OCI-LY1 (cell line): ENCODE results near the gene NCKAP5L.

Source experiments
- H2AFZ ChIP-seq: fragments of 200-600 bp; sonication (generic), shearing (Covaris generic); 2 replicates; pipeline ENCODE4 v1.6.0; 2014; ENCODE audit warnings: antibody characterized with exemption, mild to moderate bottlenecking, low read length
- H3F3A ChIP-seq: fragments of 200-600 bp; sonication (generic), shearing (Covaris generic); 2 replicates; pipeline ENCODE4 v1.6.0; 2014; ENCODE audit warnings: mild to moderate bottlenecking, antibody characterized with exemption, low read length, moderate library complexity; ENCODE audit not compliant: insufficient read depth
- H3K27ac ChIP-seq: fragments of 200-600 bp; sonication (generic); 2 replicates; pipeline ENCODE4 v1.5.1; 2014; ENCODE audit warnings: low read length, mixed run types, mild to moderate bottlenecking, low read depth; ENCODE audit not compliant: poor library complexity, severe bottlenecking
- H3K27me3 ChIP-seq: fragments of 200-600 bp; sonication (generic); 2 replicates; pipeline ENCODE4 v1.6.0; 2014; ENCODE audit warnings: antibody characterized with exemption, mild to moderate bottlenecking, low read length, moderate library complexity; ENCODE audit not compliant: insufficient read depth
- H3K36me3 ChIP-seq: fragments of 200-600 bp; sonication (generic); 2 replicates; pipeline ENCODE4 v1.6.1; 2014; ENCODE audit warnings: mild to moderate bottlenecking, antibody characterized with exemption, low read length, moderate library complexity, mixed read lengths; ENCODE audit not compliant: insufficient read depth
- H3K4me1 ChIP-seq: fragments of 200-600 bp; sonication (generic); 2 replicates; pipeline ENCODE4 v1.5.1; 2014; ENCODE audit warnings: mild to moderate bottlenecking, low read length, moderate library complexity; ENCODE audit not compliant: insufficient read depth, severe bottlenecking
- H3K4me2 ChIP-seq: fragments of 200-600 bp; sonication (generic), shearing (Covaris generic); 2 replicates; pipeline ENCODE4 v1.6.1; 2014; ENCODE audit warnings: low read length
- H3K4me3 ChIP-seq: fragments of 200-600 bp; sonication (generic); 2 replicates; pipeline ENCODE4 v1.5.1; 2014; ENCODE audit warnings: low read length, low read depth, mild to moderate bottlenecking, mixed read lengths; ENCODE audit not compliant: poor library complexity, severe bottlenecking
- H3K79me2 ChIP-seq: fragments of 200-600 bp; shearing (Covaris generic); 2 replicates; pipeline ENCODE4 v1.6.1; 2016; ENCODE audit warnings: mixed run types, low read length, mixed read lengths; ENCODE audit not compliant: insufficient read depth
- H3K9ac ChIP-seq: fragments of 200-600 bp; sonication (generic), shearing (Covaris generic); 2 replicates; pipeline ENCODE4 v1.6.1; 2014; ENCODE audit warnings: mild to moderate bottlenecking, low read length, mixed read lengths
- H3K9me2 ChIP-seq: fragments of 200-600 bp; sonication (generic), shearing (Covaris generic); 2 replicates; pipeline ENCODE4 v1.6.1; 2014; ENCODE audit warnings: low read depth, mild to moderate bottlenecking, low read length, mixed read lengths
- H3K9me3 ChIP-seq: fragments of 200-600 bp; shearing (Covaris generic); 2 replicates; pipeline ENCODE4 v1.6.1; 2014; ENCODE audit warnings: low read length, mixed read lengths
- H4K20me1 ChIP-seq: fragments of 200-600 bp; sonication (generic), shearing (Covaris generic); 2 replicates; pipeline ENCODE4 v1.6.0; 2016; ENCODE audit warnings: mild to moderate bottlenecking, low read length; ENCODE audit not compliant: insufficient read depth
- CTCF ChIP-seq: fragments of 200-600 bp; sonication (generic), shearing (Covaris generic); IDR thresholded peaks from 2 replicates; pipeline ENCODE4 v1.5.1; 2017; ENCODE audit warnings: mild to moderate bottlenecking, antibody characterized with exemption, low read length, moderate library complexity, mixed read lengths
- EZH2 ChIP-seq: fragments of 200-600 bp; sonication (generic), shearing (Covaris generic); IDR thresholded peaks from 2 replicates; pipeline ENCODE4 v1.8.0; 2017; ENCODE audit warnings: borderline replicate concordance, mixed run types, mild to moderate bottlenecking, antibody characterized with exemption, low read length, moderate library complexity, mixed read lengths

The NCKAP5L gene

GRCh38 chr12:49807991-49808580 lies 20.1 kb downstream of the NCKAP5L start:
- H3K9ac ChIP-seq: no peak overlapping the region
- H3K27me3 ChIP-seq: no peaks in the 10 kb centered on the region
- peaks cover 24% of the 10 kb centered on the region for H3K4me1 ChIP-seq
- H3F3A ChIP-seq: no peaks in the 10 kb centered on the region
- no peak overlapping the region for H3K27ac ChIP-seq
- no peak overlapping the region for H3K4me3 ChIP-seq
- no peaks in the 10 kb centered on the region; the same call in 1 of the 2 replicates for H3K36me3 ChIP-seq
- TF ChIP-seq CTCF (no peak), EZH2 (no peak)
- no peaks in the 10 kb centered on the region for H3K79me2 ChIP-seq
- H4K20me1 ChIP-seq: no peaks in the 10 kb centered on the region
- no peaks in the 10 kb centered on the region for H3K9me2 ChIP-seq
- no peak overlapping the region for H2AFZ ChIP-seq
- H3K9me3 ChIP-seq: no peaks in the 10 kb centered on the region
- no peak overlapping the region for H3K4me2 ChIP-seq

DNA sequence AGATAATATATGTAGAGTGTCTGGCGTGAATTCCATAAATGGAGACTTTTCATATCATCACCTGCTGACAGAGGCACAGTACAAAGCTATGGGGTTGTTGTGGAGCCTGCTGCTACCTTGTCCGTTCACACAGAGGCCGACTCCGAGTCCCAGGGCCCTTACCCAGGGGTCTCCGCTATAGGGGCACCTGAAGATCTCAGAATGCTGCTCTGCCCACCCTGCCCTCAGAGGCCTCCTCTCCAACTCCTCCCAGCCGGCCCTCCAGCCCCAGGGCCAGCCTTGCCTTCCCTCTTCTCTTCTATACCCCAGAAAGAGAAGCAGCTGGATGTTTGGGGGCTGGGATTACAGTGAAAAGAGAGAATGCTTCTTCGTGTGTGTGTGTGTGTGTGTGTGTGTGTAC lies 21.3 kb downstream of the NCKAP5L start:
- Histone ChIP-seq H3K9me2 (no peaks in the 10 kb centered on the region), H3K9ac (no peak overlapping the region), H3K4me2 (no peak overlapping the region), H4K20me1 (no peaks in the 10 kb centered on the region), H3K4me3 (no peak overlapping the region), H3K27ac (no peak overlapping the region), H2AFZ (no peak overlapping the region), H3K9me3 (no peaks in the 10 kb centered on the region), H3K27me3 (no peaks in the 10 kb centered on the region), H3K4me1 (peaks cover 15% of the 10 kb centered on the region), H3K36me3 (no peaks in the 10 kb centered on the region), H3K79me2 (no peaks in the 10 kb centered on the region), H3F3A (no peaks in the 10 kb centered on the region)
- no peak for TF ChIP-seq EZH2
- TF ChIP-seq CTCF: no peak

DNA sequence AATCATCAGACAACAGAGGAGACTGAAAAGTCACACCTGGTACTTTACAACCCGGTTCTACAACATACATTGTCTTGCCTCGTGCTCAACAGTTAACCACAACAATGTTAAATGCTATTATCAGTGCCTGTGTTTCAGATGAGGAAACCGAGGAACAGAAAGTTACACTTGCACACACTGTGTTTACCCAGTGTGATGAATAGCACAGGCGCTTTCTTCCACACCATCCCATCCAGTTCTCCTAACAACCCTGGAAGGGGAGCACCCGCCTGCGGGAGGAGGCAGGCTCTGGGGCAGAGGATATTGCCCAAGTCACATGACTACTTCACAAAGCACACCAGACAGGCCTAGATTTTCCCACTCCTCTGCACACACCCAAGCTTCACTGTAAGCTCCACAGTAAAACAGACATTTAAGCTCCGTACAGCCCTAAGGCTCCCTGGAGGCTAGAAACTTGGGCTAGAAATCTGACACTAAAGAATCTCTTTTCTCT lies 21.8 kb downstream of the NCKAP5L start:
- Histone ChIP-seq H3K4me1 (peaks cover 10% of the 10 kb centered on the region), H3F3A (no peaks in the 10 kb centered on the region), H3K9me3 (no peaks in the 10 kb centered on the region), H3K4me3 (no peak overlapping the region), H3K36me3 (no peaks in the 10 kb centered on the region), H3K9ac (no peak overlapping the region), H3K27ac (no peak overlapping the region), H3K79me2 (no peaks in the 10 kb centered on the region), H3K9me2 (no peaks in the 10 kb centered on the region), H3K4me2 (no peak overlapping the region), H4K20me1 (no peaks in the 10 kb centered on the region), H2AFZ (no peak overlapping the region), H3K27me3 (no peaks in the 10 kb centered on the region)
- TF ChIP-seq CTCF (no peak), EZH2 (no peak)
